Effector CD4-positive, alpha-beta T cell (primary cell): ENCODE measurements around the gene SGF29.
"Not testable (repeated sequence)": the region's sequence is repeated elsewhere in the genome, so short reads cannot be mapped to it uniquely, and the experiment has no call there.

Source experiments
- DNase-seq: peaks from one replicate; pipeline ENCODE4 v3.0.0-alpha.2; 2020

Gene SGF29

GRCh38 chr16:28567292-28567691 lies 13.6 kb downstream of the SGF29 start:
- no peak for DNase-seq

DNA sequence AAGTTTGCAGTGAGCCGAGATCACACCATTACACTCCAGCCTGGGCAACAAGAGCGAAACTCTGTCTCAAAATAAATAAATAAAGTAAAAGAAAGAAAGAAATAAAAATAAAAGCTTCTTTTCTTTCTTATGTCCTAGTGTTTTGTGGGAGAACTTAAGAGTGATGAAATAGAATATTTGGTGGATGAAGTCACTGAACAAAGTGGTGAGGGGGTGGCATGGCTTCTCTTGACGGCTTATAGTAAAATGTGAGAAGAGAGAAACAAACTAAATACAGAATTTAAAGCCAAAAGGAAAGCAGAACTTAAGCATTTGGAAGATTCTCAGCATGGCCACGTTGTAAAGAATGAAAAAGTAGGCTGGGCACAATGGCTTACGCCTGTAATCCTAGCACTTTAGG lies 15.3 kb downstream of the SGF29 start:
- no peak for DNase-seq

GRCh38 chr16:28569968-28570752 lies 16.4 kb downstream of the SGF29 start:
- no peak for DNase-seq

- no peak for DNase-seq
Measured at GRCh38 chr16:28572696-28573510, 19.2 kb downstream of the SGF29 start.

- no peak for DNase-seq
Measured at GRCh38 chr16:28573738-28574718, 20.3 kb downstream of the SGF29 start.

GRCh38 chr16:28574925-28575324 lies 21.2 kb downstream of the SGF29 start:
- DNase-seq, result no peak

GRCh38 chr16:28575446-28576109 lies 21.9 kb downstream of the SGF29 start:
- DNase-seq, result no peak

- no peak for DNase-seq
Measured at GRCh38 chr16:28580726-28581315, 27.1 kb downstream of the SGF29 start.

DNA sequence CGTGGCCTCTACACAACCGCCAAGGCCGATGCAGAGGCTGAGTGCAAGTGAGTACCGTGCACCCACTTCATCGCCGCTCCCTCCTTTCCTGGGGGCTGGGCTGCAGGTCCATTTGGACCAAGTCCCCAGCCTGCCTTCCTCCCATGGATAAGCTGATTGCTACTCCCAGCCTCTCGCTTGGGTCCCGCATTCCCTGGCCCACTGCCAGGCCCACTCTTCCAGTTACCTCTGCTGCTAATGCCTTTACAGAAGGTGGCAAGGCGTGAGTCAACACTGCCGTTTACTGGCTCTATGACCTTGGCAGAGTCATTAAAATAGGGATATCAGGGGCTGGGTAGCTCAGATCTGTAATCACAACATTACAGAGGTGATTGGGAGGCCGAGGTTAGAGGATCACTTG lies 32.0 kb downstream of the SGF29 start:
- no peak for DNase-seq

- DNase-seq, result no peak
Measured at GRCh38 chr16:28586466-28586865, 32.7 kb downstream of the SGF29 start.

DNA sequence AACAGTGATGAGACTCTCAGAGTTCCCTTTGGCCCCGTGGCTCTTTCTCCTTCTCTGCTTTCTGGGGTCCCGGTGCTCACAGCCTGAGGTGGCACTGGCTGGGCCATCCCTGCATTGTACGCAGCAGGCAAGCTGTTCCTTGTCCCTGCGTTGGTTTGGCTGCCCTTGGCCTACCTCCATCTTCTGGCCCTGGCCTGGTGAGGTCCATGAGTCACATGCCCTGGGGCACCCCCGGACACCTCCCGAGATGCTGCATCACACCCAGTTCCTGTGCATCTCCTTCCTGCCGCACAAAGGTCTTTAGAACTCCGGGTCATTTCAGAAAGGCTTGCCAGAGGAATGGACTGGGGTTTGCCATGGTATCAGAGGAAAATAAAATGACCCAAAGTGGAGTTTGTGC lies 33.7 kb downstream of the SGF29 start:
- DNase-seq, result no peak

DNA sequence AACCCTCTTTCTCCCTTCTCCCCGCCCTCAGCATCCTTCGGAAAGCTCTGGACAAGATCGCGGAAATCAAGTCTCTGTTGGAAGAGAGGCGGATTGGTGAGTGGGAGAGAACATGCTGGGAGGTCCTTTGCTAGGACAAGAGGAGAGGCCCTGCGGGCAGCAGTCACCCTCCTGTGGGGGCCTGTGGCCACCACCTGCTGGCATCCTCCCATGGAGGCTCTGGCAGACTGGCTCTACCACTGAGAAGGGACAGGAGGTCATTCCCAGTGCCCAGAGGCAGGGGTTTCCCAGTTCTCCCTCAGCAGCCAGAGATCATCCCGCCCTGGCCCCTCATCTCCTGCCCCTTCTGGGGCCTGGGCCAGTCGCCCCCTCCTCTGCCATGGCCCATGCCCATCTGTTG lies 35.3 kb downstream of the SGF29 start:
- no peak for DNase-seq

GRCh38 chr16:28589930-28590329 lies 36.2 kb downstream of the SGF29 start:
- DNase-seq, result no peak

DNA sequence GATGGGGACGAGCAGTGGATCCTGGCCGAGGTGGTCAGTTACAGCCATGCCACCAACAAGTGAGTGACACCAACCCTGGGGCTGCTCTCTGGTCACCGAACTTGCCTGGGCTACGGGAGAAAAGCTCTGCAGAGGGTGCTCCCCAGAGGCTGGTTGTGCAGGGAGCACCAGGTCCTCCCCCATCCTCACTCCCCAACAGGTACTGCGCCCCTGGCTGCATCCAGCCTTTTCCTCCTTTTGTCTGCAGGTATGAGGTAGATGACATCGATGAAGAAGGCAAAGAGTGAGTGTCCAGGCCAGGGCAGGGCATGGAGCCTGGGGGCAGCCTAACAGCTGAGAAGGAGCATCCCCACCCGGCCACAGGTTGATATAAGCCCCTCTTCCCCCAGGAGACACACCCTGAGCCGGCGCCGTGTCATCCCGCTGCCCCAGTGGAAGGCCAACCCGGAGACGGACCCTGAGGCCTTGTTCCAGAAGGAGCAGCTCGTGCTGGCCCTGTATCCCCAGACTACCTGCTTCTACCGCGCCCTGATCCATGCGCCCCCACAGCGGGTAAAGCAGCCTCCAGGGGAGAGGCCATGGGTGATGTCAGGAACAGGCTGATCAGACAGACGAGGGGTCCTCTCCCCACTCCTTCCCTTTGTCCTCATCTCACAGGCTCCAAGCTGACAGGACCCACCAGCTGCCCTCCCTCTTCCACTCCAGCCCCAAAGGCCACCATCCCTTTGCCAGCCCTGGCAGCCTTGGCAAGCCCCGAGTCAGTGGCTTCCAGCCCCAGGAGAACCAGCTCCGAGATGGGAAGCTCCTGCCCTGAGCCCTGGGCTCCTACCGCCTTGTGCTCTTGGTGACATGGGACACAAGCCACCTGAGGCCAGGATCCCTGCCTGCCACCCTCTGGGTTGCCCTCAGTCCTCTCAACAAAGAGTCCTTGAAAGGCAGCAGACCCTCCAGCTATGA lies 36.9 kb downstream of the SGF29 start:
- no peak for DNase-seq

DNA sequence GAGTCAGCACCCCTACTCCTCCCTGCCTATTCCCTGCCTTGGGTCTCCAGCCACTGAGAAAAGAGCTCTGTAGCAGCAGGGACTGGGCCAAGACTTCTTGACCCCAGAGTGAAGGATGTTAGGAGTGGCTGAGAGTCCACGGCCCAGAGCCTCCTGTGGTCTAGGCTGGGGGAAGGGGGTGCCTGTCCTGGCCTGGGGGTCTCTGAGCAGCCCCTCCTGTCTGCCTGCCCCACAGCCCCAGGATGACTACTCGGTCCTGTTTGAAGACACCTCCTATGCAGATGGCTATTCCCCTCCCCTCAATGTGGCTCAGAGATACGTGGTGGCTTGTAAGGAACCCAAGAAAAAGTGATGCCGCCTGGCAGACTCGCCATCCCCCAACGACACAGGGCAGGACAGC lies 37.6 kb downstream of the SGF29 start:
- no peak for DNase-seq

GRCh38 chr16:28592511-28592910 lies 38.8 kb downstream of the SGF29 start:
- no peak for DNase-seq

- DNase-seq, result no peak
Measured at GRCh38 chr16:28592979-28593553, 39.3 kb downstream of the SGF29 start.

- DNase-seq, result not testable (repeated sequence)
Measured at GRCh38 chr16:28595451-28595850, 41.7 kb downstream of the SGF29 start.

- no peak for DNase-seq
Measured at GRCh38 chr16:28596115-28596630, 42.5 kb downstream of the SGF29 start.
